ENCODE results near the gene LTA. TPM values are rescaled to one million over a fixed set of nuclear protein-coding genes. Genes with fewer than 3 reads are reported as not detected.

Gene LTA
- total RNA-seq, 1 experiment from 2014 or later: not detected

GRCh38 chr6:31545291-31545690 lies 26.8 kb upstream of the LTA start:
- ChIA-PET POLR2A (interaction anchor here (1.0 to 3.1 kb wide), 2 partner anchors 39 to 116 kb away, joined by 3 to 12 read pairs; partner anchors contain the start of gene C6orf47), CTCF (interaction anchor here (0.6 to 7.6 kb wide), 4 partner anchors 48 to 406 kb away, joined by 3 to 160 read pairs (median 6); partner anchors contain the start of gene MICB)
- Mint-ChIP-seq H3K27me3 (ENCODE audit: insufficient read depth, unreplicated experiment) (no peaks in the 10 kb centered on the region), H3K4me3 (ENCODE audit: unreplicated experiment) (peak overlapping the region; percentile 75), H3K4me1 (ENCODE audit: insufficient read depth, unreplicated experiment) (peaks cover 19% of the 10 kb centered on the region), H3K36me3 (ENCODE audit: insufficient read depth, unreplicated experiment) (peaks cover 28% of the 10 kb centered on the region), H3K27ac (ENCODE audit: low read depth, unreplicated experiment) (peak overlapping the region; percentile 20), H3K9me3 (ENCODE audit: unreplicated experiment) (no peaks in the 10 kb centered on the region)
- intact Hi-C loops (cut with micrococcal nuclease): loop anchor here (5.0 to 10.0 kb wide), 2 partner anchors 37 to 230 kb away; partner anchors contain the start of genes LTB and VWA7
- TF ChIP-seq CTCF (IDR thresholded peaks at IDR 0.05; ENCODE audit: unreplicated experiment): no peak
- no peak for DNase-seq (ENCODE audit: unreplicated experiment)
- BruUV-seq (replicated peaks): no TSS peak

- no peaks in the 10 kb centered on the region for H3K27me3 Mint-ChIP-seq (ENCODE audit: insufficient read depth, unreplicated experiment)
- H3K4me3 Mint-ChIP-seq (ENCODE audit: unreplicated experiment): peak within 1 kb of the TSS; percentile 75
- DNase-seq (ENCODE audit: unreplicated experiment): peak; percentile 94
- ChIA-PET CTCF (interaction anchor here (0.5 to 7.6 kb wide), 19 partner anchors 11 to 270 kb away, joined by 3 to 160 read pairs (median 3); partner anchors contain the start of gene MICB), POLR2A (interaction anchor here (0.6 to 3.1 kb wide), 16 partner anchors 10 to 1307 kb away, joined by 3 to 18 read pairs (median 4); partner anchors contain the start of genes BAG6, C6orf47 and HSPA1B)
- peak; percentile 97 for TF ChIP-seq CTCF (IDR thresholded peaks at IDR 0.05; ENCODE audit: unreplicated experiment)
- no TSS peak for BruUV-seq (replicated peaks)
- H3K27ac Mint-ChIP-seq (ENCODE audit: low read depth, unreplicated experiment): peak within 1 kb of the TSS; percentile 57
- peaks cover 18% of the 10 kb centered on the region for H3K4me1 Mint-ChIP-seq (ENCODE audit: insufficient read depth, unreplicated experiment)
- intact Hi-C loops (cut with micrococcal nuclease): loop anchor here (1.0 to 10.0 kb wide), 5 partner anchors 36 to 228 kb away; partner anchors contain the start of genes BAG6, LTB and VWA7
- no peaks in the 10 kb centered on the region for H3K9me3 Mint-ChIP-seq (ENCODE audit: unreplicated experiment)
- peaks cover 29% of the 10 kb centered on the region for H3K36me3 Mint-ChIP-seq (ENCODE audit: insufficient read depth, unreplicated experiment)
Observed at GRCh38 chr6:31546339-31546957, 25.6 kb upstream of the LTA start, which contains the start of gene ATP6V1G2. ATP6V1G2 (minus strand) TSS chr6:31546608; CDS start chr6:31546559, 49 bp downstream.

- intact Hi-C loops (cut with micrococcal nuclease): loop anchor here (1.0 to 10.0 kb wide), 5 partner anchors 35 to 228 kb away; partner anchors contain the start of genes BAG6, LTB and VWA7
- TF ChIP-seq CTCF (IDR thresholded peaks at IDR 0.05; ENCODE audit: unreplicated experiment): no peak
- Mint-ChIP-seq H3K36me3 (ENCODE audit: insufficient read depth, unreplicated experiment) (peaks cover 33% of the 10 kb centered on the region), H3K27me3 (ENCODE audit: insufficient read depth, unreplicated experiment) (no peaks in the 10 kb centered on the region), H3K27ac (ENCODE audit: low read depth, unreplicated experiment) (peak within 1 kb of the TSS; percentile 57), H3K4me1 (ENCODE audit: insufficient read depth, unreplicated experiment) (peaks cover 18% of the 10 kb centered on the region), H3K4me3 (ENCODE audit: unreplicated experiment) (peak within 1 kb of the TSS; percentile 75), H3K9me3 (ENCODE audit: unreplicated experiment) (no peaks in the 10 kb centered on the region)
- CTCF ChIA-PET: interaction anchor here (0.6 to 7.6 kb wide), 13 partner anchors 13 to 656 kb away, joined by 3 to 160 read pairs (median 4); partner anchors contain the start of gene MICB
- peak; percentile 96 for DNase-seq (ENCODE audit: unreplicated experiment)
- BruUV-seq (replicated peaks): no TSS peak
- POLR2A ChIA-PET: interaction anchor here (0.6 to 3.1 kb wide), 27 partner anchors 9 to 1772 kb away, joined by 3 to 18 read pairs (median 3); partner anchors contain the start of genes BAG6, C6orf47 and HSPA1B
Observed at GRCh38 chr6:31546958-31547726, 24.9 kb upstream of the LTA start, which contains the start of gene NFKBIL1. NFKBIL1 (plus strand) TSS chr6:31547608; CDS start chr6:31547695, 87 bp downstream.

Data from MCF 10A (cell line).